H9 (cell line): ENCODE measurements around the gene HK2. TPM values are rescaled to one million over a fixed set of nuclear protein-coding genes. Genes with fewer than 3 reads are reported as not detected.

Source experiments
- DNase-seq: peaks from one replicate; pipeline ENCODE4 v3.0.0-alpha.2; 2017
- H2AFZ ChIP-seq: one replicate; pipeline ENCODE4 v1.6.1; 2013; ENCODE audit warnings: mild to moderate bottlenecking, low read length, control low read depth, moderate library complexity
- H2AK5ac ChIP-seq: 2 replicates; pipeline ENCODE4 v1.6.1; 2013; ENCODE audit warnings: low read length, control low read depth, mixed read lengths; ENCODE audit not compliant: insufficient read length
- H2BK120ac ChIP-seq: one replicate; pipeline ENCODE4 v1.6.1; 2013; ENCODE audit warnings: low read depth, mild to moderate bottlenecking, low read length, control low read depth, inconsistent platforms; ENCODE audit not compliant: poor library complexity, severe bottlenecking
- H2BK12ac ChIP-seq: 2 replicates; pipeline ENCODE4 v1.6.1; 2013; ENCODE audit warnings: low read length, control low read depth, mixed read lengths, low read depth; ENCODE audit not compliant: insufficient read length
- H2BK15ac ChIP-seq: 2 replicates; pipeline ENCODE4 v1.6.1; 2013; ENCODE audit warnings: low read depth, low read length, control low read depth
- H2BK20ac ChIP-seq: one replicate; pipeline ENCODE4 v1.6.1; 2013; ENCODE audit warnings: low read depth, mild to moderate bottlenecking, low read length, control low read depth, inconsistent platforms; ENCODE audit not compliant: poor library complexity, severe bottlenecking
- H2BK5ac ChIP-seq: 2 replicates; pipeline ENCODE4 v1.6.1; 2013; ENCODE audit warnings: low read length, control low read depth, mixed read lengths; ENCODE audit not compliant: insufficient read length
- H3K14ac ChIP-seq: 2 replicates; pipeline ENCODE4 v1.6.1; 2013; ENCODE audit warnings: low read length, control low read depth; ENCODE audit not compliant: insufficient read depth
- H3K18ac ChIP-seq: 2 replicates; pipeline ENCODE4 v1.6.1; 2013; ENCODE audit warnings: low read depth, mild to moderate bottlenecking, mixed read lengths, low read length, control low read depth; ENCODE audit not compliant: insufficient read length
- H3K23ac ChIP-seq: 2 replicates; pipeline ENCODE4 v1.6.1; 2013; ENCODE audit warnings: low read length, control low read depth, mixed read lengths, low read depth; ENCODE audit not compliant: insufficient read length
- H3K23me2 ChIP-seq: 2 replicates; pipeline ENCODE4 v1.6.1; 2013; ENCODE audit warnings: low read depth, mild to moderate bottlenecking, mixed read lengths, low read length, control low read depth; ENCODE audit not compliant: insufficient read length, poor library complexity, severe bottlenecking
- H3K27ac ChIP-seq: 2 replicates; pipeline ENCODE4 v1.5.1; 2013; ENCODE audit warnings: low read length, control low read depth, mixed read lengths, low read depth; ENCODE audit not compliant: insufficient read length
- H3K27me3 ChIP-seq: 2 replicates; pipeline ENCODE4 v1.6.1; 2013; ENCODE audit warnings: low read length, control low read depth, inconsistent platforms; ENCODE audit not compliant: insufficient read depth
- H3K4ac ChIP-seq: 2 replicates; pipeline ENCODE4 v1.6.1; 2013; ENCODE audit warnings: low read depth, mild to moderate bottlenecking, control low read depth, inconsistent platforms, low read length, moderate library complexity
- H3K4me1 ChIP-seq: 2 replicates; pipeline ENCODE4 v1.6.1; 2013; ENCODE audit warnings: low read length, control low read depth, inconsistent platforms; ENCODE audit not compliant: insufficient read depth
- H3K4me2 ChIP-seq: 2 replicates; pipeline ENCODE4 v1.6.1; 2013; ENCODE audit warnings: low read length, control low read depth, mixed read lengths; ENCODE audit not compliant: insufficient read length, insufficient read depth
- H3K56ac ChIP-seq: 2 replicates; pipeline ENCODE4 v1.6.1; 2013; ENCODE audit warnings: low read depth, mild to moderate bottlenecking, mixed read lengths, low read length, control low read depth; ENCODE audit not compliant: insufficient read length
- H3K79me1 ChIP-seq: 2 replicates; pipeline ENCODE4 v1.6.1; 2013; ENCODE audit warnings: low read depth, mild to moderate bottlenecking, moderate library complexity, low read length, control low read depth, inconsistent platforms; ENCODE audit not compliant: insufficient read depth, poor library complexity, severe bottlenecking
- H3K79me2 ChIP-seq: 2 replicates; pipeline ENCODE4 v1.6.1; 2013; ENCODE audit warnings: low read length, control low read depth, inconsistent platforms; ENCODE audit not compliant: insufficient read depth
- H3K9ac ChIP-seq: 2 replicates; pipeline ENCODE4 v1.6.1; 2013; ENCODE audit warnings: low read length, control low read depth, mixed read lengths; ENCODE audit not compliant: insufficient read length; ENCODE audit errors: extremely low read depth
- H3K9me3 ChIP-seq: one replicate; pipeline ENCODE4 v1.6.1; 2013; ENCODE audit warnings: low read depth, low read length, inconsistent platforms; ENCODE audit not compliant: control insufficient read depth
- H3T11ph ChIP-seq: one replicate; pipeline ENCODE4 v1.6.1; 2013; ENCODE audit warnings: mild to moderate bottlenecking, low read length, control low read depth, inconsistent platforms
- H4K20me1 ChIP-seq: one replicate; pipeline ENCODE4 v1.6.1; 2013; ENCODE audit not compliant: control insufficient read depth, insufficient read length, insufficient read depth
- H4K5ac ChIP-seq: 2 replicates; pipeline ENCODE4 v1.6.1; 2013; ENCODE audit warnings: low read depth, mild to moderate bottlenecking, mixed read lengths, low read length, control low read depth; ENCODE audit not compliant: insufficient read length
- H4K8ac ChIP-seq: replicated peaks from 2 replicates; pipeline ENCODE4 v1.6.1; 2013; ENCODE audit warnings: low read length, control low read depth, mixed read lengths, low read depth; ENCODE audit not compliant: insufficient read length
- H4K91ac ChIP-seq: 2 replicates; pipeline ENCODE4 v1.6.1; 2013; ENCODE audit warnings: low read depth, mild to moderate bottlenecking, moderate library complexity, mixed read lengths, low read length, control low read depth; ENCODE audit not compliant: insufficient read length
- H3K27ac Mint-ChIP-seq, 3 experiments: 2 replicates in 2 of 3; 3 replicates in 1 of 3; pipeline ENCODE4 v1.8.0; 2020 to 2021; ENCODE audit warnings: mixed read lengths in 3 of 3, mild to moderate bottlenecking in 1 of 3, moderate library complexity in 1 of 3
- H3K27me3 Mint-ChIP-seq: 2 replicates; pipeline ENCODE4 v1.8.0; 2021; ENCODE audit warnings: low read depth, mild to moderate bottlenecking, moderate library complexity, mixed read lengths
- H3K36me3 Mint-ChIP-seq, 3 experiments: 2 replicates in 2 of 3; 3 replicates in 1 of 3; pipeline ENCODE4 v1.8.0; 2020 to 2021; ENCODE audit warnings: low read depth in 3 of 3, mixed read lengths in 3 of 3; ENCODE audit not compliant: insufficient read depth in 1 of 3
- H3K4me1 Mint-ChIP-seq, 2 experiments: 2 replicates each; pipeline ENCODE4 v1.8.0; 2020; ENCODE audit warnings: mixed read lengths in 2 of 2
- H3K4me3 Mint-ChIP-seq, 2 experiments: 2 replicates in 1 of 2; 3 replicates in 1 of 2; pipeline ENCODE4 v1.8.0; 2020 to 2021; ENCODE audit warnings: mild to moderate bottlenecking in 2 of 2, mixed read lengths in 2 of 2, moderate library complexity in 1 of 2
- H3K9me3 Mint-ChIP-seq, 2 experiments: 2 replicates in 1 of 2; 3 replicates in 1 of 2; pipeline ENCODE4 v1.8.0; 2020; ENCODE audit warnings: mild to moderate bottlenecking in 2 of 2, mixed read lengths in 2 of 2, moderate library complexity in 1 of 2
- CTCF ChIP-seq: fragments of 200-600 bp; sonication (generic); conservative IDR thresholded peaks from 3 replicates; pipeline ENCODE4 v1.8.0; 2021; ENCODE audit warnings: antibody characterized with exemption, mild to moderate bottlenecking
- WGBS: extraction: QIAGEN DNeasy Blood & Tissue Kit; methylation state at CpG from one replicate; pipeline ENCODE4 v1.1.7; 2013; ENCODE audit warnings: missing lambda C conversion rate, low lambda C conversion rate, mixed read lengths; ENCODE audit not compliant: insufficient read length; ENCODE audit errors: extremely low coverage; 5-methylcytosine and 5-hydroxymethylcytosine counted together
- total RNA-seq: library from RNA; stranded (reverse); gene quantifications from 2 replicates; pipeline ENCODE4 v1.2.1, GENCODE V29; 2021

The HK2 gene
- total RNA-seq, 1 experiment from 2014 or later, result 54.3 TPM

DNA sequence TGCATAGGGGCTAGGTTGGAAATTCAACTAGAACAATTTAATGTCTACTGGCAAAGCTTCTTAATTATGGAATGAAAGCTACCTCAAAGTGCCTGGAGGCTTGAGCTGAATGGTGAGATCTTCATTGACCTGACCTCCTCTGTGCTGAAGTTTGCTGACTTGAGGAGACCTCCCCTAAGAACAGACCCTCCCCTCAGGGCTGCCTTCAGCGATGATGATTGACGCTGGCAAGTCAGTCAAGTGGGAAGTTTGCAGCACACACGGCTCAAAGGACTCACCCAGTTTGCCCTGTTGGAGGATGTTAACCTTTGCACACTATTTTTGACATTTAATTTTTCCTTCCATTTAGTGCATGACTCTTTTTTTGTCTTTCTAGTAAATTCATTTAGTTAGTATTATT is 107.4 kb downstream of the HK2 start:
- Histone ChIP-seq H3K4me1 (no peaks in the 10 kb centered on the region), H2AFZ (no peak overlapping the region), H3K4ac (no peak overlapping the region), H2BK5ac (no peak overlapping the region), H3K9me3 (no peaks in the 10 kb centered on the region), H3K18ac (no peak overlapping the region), H3K23ac (no peak overlapping the region), H2BK12ac (no peak overlapping the region), H3K4me2 (no peak overlapping the region), H2BK120ac (no peak overlapping the region), H4K8ac (no peak overlapping the region), H2BK15ac (no peak overlapping the region), H3K27ac (no peak overlapping the region), H4K5ac (no peak overlapping the region), H3K23me2 (no peaks in the 10 kb centered on the region), H3K79me2 (no peaks in the 10 kb centered on the region), H4K91ac (no peak overlapping the region), H2BK20ac (no peak overlapping the region), H4K20me1 (no peaks in the 10 kb centered on the region), H2AK5ac (no peak overlapping the region), H3K56ac (no peak overlapping the region), H3K14ac (no peak overlapping the region), H3T11ph (no peak overlapping the region), H3K9ac (no peak overlapping the region), H3K27me3 (no peaks in the 10 kb centered on the region), H3K79me1 (no peaks in the 10 kb centered on the region)
- TF ChIP-seq CTCF, result no peak
- Mint-ChIP-seq H3K27me3 (no peaks in the 10 kb centered on the region), H3K27ac (no peak overlapping the region), H3K4me1 (no peaks in the 10 kb centered on the region), H3K4me3 (no peak overlapping the region), H3K36me3 (no peaks in the 10 kb centered on the region), H3K9me3 (no peaks in the 10 kb centered on the region)
- no CpG with 5 or more reads among the region's 3 CpGs for WGBS
- no peak for DNase-seq
